Stimulated activated CD4-positive, alpha-beta T cell treated with anti-CD3 and anti-CD28 coated beads, Interleukin-2, amount 100 ng/mL, for 48 hours (primary cell): ENCODE measurements around the gene RSPH1.

Experiments
- DNase-seq, 2 donors: peaks; one replicate each; pipeline ENCODE4 v3.0.0-alpha.2; 2020

RSPH1 gene

GRCh38 chr21:42443181-42443785, 52.7 kb downstream of the RSPH1 start:
- no peak for DNase-seq

GRCh38 chr21:42441963-42442362, 54.1 kb downstream of the RSPH1 start:
- DNase-seq: no peak

- DNase-seq: no peak
Observed at GRCh38 chr21:42440187-42440792, 55.7 kb downstream of the RSPH1 start.

GRCh38 chr21:42439284-42440186, 56.5 kb downstream of the RSPH1 start:
- no peak for DNase-seq

- DNase-seq: no peak
Observed at GRCh38 chr21:42438316-42439205, 57.5 kb downstream of the RSPH1 start.

- DNase-seq: no peak
Observed at GRCh38 chr21:42437786-42438185, 58.2 kb downstream of the RSPH1 start.

- DNase-seq: no peak
Observed at GRCh38 chr21:42436914-42437313, 59.1 kb downstream of the RSPH1 start.

GRCh38 chr21:42435833-42436232, 60.2 kb downstream of the RSPH1 start:
- DNase-seq: no peak

- DNase-seq: no peak
Observed at GRCh38 chr21:42435401-42435800, 60.6 kb downstream of the RSPH1 start.

GRCh38 chr21:42434884-42435283, 61.1 kb downstream of the RSPH1 start:
- no peak for DNase-seq

GRCh38 chr21:42433946-42434551, 62.0 kb downstream of the RSPH1 start:
- DNase-seq: no peak

GRCh38 chr21:42432695-42433094, 63.3 kb downstream of the RSPH1 start:
- DNase-seq: no peak

GRCh38 chr21:42431196-42431595, 64.8 kb downstream of the RSPH1 start:
- no peak for DNase-seq

GRCh38 chr21:42430521-42430920, 65.5 kb downstream of the RSPH1 start:
- DNase-seq: no peak

- no peak for DNase-seq
Observed at GRCh38 chr21:42429856-42430255, 66.2 kb downstream of the RSPH1 start.

- no peak for DNase-seq
Observed at GRCh38 chr21:42429021-42429420, 67.0 kb downstream of the RSPH1 start.

- no peak for DNase-seq
Observed at GRCh38 chr21:42427809-42428419, 68.1 kb downstream of the RSPH1 start.

- no peak for DNase-seq
Observed at GRCh38 chr21:42426876-42427480, 69.0 kb downstream of the RSPH1 start.

- no peak for DNase-seq
Observed at GRCh38 chr21:42426424-42426823, 69.6 kb downstream of the RSPH1 start.

GRCh38 chr21:42425591-42425990, 70.4 kb downstream of the RSPH1 start:
- no peak for DNase-seq

GRCh38 chr21:42424914-42425541, 71.0 kb downstream of the RSPH1 start:
- DNase-seq: no peak
